GM18526 (cell line): Measurements from ENCODE around the gene ARHGAP8.

Experiments used
- POLR2A ChIP-seq: IDR thresholded peaks from 3 replicates; pipeline ENCODE4 v1.6.1; 2011; ENCODE audit not compliant: insufficient read length; ENCODE audit errors: extremely low read depth

Gene ARHGAP8

DNA sequence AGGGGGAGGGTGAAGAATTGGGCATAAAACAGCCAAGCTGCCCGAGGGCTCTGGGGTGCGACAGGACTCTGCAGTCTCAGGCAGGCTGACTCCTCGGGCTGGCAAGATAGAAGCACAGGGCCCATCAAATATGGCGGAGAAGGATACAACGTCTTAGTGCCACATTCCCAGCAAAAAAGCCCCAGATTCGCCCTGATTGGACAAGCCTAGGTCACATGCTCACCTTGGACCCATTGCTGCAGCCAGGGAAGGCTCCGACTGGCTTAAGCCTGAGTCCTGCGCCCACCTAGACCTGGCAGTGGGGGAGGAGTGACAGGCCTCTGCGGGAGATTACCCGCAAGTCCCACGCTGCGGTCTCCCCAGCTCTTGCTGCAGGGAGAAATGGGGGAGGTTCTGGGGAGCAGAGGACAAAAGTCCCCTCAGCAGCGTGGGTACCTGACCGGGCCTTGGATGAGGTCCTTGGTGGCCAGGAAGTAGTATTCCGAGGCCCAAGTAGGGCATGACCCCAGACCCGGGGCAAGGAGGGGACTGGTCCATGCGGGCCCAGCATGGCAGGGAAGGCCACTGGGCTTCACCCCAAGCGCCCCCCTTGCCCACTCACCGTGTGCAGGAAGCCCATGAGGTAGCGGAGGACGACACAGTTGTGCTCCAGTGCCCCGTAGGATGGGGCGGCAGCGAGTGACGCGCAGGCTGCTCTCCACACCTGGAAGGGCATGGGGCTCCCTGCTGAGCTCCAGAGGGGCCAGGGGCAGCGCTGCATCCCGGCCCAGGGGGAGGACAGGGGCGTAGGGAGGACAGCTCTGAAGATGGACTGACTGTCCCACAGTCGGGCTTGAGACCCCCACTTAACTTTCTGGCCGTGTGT, 113.0 kb downstream of the ARHGAP8 start:
- no peak for TF ChIP-seq POLR2A

GRCh38 chr22:44869196-44869595, 116.8 kb downstream of the ARHGAP8 start:
- no peak for TF ChIP-seq POLR2A

DNA sequence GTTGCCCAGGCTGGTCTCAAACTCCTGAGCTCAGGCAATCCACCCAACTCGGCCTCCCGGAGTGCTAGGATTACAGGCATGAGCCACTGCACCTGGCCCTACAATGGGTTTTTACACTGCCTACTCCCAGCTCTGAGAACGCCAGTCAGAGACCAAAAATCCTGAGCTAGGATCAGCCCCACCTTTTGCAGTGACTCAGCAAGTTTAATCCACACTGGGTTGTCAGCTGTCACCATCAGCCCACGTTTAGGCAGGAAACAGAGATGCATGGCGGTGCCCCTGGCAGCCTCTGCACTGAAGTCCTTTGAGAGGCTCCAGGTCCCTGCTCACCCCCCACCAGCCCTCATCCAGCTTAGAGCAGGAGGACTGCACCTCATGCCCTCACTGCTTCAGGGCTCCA, 117.6 kb downstream of the ARHGAP8 start:
- TF ChIP-seq POLR2A, result no peak

- no peak for TF ChIP-seq POLR2A
Observed at GRCh38 chr22:44871782-44872181, 119.4 kb downstream of the ARHGAP8 start.

GRCh38 chr22:44876921-44877320, 124.5 kb downstream of the ARHGAP8 start:
- no peak for TF ChIP-seq POLR2A

DNA sequence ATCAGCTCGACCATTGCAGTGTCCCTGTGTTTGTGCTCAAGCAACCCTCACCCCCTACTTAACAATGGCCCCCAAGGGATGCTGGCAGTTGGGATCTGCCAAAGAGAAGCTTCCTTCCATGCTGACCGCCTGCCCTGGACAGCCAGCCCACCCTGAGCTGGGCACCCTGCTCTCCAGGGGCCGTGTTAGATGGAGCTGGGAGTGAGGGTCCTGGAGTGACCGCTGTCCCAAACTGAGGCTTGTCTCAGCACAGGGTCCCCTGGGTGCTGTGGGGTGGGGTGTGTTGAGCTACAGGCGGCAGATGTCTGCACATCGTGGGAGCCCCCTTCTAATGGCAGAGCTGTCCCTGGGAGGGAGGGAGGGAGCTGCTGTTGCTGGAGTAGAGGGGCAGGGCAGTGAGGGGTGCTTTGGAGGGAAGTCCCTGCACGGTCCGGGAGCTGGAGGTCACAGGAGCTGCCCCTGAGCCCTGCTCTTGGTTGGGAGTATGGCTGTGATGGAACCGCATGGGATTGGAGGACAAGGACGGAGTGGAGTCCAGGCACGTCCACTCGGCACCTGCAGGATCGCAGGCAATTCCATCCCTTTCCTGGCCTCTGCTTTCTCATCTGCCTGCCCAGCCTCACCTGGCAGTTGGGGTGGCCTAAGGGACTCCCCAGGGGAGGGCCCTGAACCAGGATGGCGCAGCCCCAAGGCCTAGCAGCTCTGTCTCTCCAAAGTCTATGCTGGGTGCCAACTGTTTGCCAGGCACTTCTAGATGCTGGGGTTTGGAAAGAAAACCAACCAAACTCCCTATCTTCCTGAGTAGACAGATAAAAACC, 126.3 kb downstream of the ARHGAP8 start:
- TF ChIP-seq POLR2A, result no peak

- TF ChIP-seq POLR2A, result no peak
Observed at GRCh38 chr22:44879301-44879680, 126.9 kb downstream of the ARHGAP8 start.

- no peak for TF ChIP-seq POLR2A
Observed at GRCh38 chr22:44880610-44881290, 128.4 kb downstream of the ARHGAP8 start.

- TF ChIP-seq POLR2A, result no peak
Observed at GRCh38 chr22:44881624-44882023, 129.2 kb downstream of the ARHGAP8 start.

DNA sequence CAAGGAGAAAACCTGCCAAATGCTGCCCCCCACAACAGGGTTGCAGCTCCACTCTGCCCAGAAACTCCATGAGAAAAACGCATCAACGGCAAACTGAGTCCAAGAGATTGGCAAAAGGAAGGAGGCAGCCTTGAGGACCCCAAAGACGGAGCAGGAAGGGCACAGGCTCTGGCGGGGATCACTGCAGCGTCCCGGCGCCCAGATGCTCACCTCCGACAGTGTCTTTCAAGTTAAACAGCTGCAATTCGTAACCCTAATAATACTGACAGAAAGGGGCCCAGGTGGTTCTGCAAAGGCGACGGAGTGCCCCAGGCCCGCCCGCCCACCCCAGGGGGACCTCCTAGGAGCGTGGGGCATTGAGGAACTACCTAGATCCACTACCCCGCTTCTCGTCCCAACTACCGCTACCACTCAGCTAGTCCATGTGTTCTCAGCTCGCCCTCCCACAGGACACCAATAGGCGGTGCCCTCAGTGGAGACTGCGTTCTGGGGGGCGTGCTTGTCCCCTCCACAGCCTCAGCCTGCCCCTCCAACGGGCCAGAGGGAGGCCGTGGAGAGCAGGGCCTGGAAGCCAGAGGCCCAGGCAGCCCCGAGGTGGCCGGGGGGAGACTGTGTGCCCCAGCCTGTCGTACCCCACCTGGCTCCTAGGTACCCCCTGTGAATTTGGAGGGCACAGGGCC, 130.0 kb downstream of the ARHGAP8 start:
- no peak for TF ChIP-seq POLR2A

DNA sequence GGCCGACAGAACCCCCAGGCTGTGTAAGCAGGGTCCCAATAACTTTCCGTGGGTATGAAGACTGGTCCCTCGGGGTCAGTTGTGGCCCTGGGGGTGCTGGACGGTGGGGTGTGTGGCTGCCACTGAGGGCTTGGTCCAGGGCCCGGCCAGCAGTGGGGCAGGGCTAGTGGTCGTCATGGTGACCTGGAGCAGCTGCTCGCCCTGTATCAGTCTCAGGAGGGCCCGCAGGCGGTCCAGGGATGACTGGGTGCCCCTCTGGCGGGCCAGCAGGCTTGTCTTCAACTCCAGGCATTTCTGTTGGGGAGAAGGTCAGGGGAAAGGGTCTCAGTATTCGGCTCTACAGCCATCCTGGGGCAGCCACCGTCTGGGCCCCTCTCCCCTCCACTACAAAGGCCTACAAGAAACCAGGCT, 130.6 kb downstream of the ARHGAP8 start:
- TF ChIP-seq POLR2A, result no peak

GRCh38 chr22:44884562-44884961, 132.2 kb downstream of the ARHGAP8 start:
- no peak for TF ChIP-seq POLR2A

DNA sequence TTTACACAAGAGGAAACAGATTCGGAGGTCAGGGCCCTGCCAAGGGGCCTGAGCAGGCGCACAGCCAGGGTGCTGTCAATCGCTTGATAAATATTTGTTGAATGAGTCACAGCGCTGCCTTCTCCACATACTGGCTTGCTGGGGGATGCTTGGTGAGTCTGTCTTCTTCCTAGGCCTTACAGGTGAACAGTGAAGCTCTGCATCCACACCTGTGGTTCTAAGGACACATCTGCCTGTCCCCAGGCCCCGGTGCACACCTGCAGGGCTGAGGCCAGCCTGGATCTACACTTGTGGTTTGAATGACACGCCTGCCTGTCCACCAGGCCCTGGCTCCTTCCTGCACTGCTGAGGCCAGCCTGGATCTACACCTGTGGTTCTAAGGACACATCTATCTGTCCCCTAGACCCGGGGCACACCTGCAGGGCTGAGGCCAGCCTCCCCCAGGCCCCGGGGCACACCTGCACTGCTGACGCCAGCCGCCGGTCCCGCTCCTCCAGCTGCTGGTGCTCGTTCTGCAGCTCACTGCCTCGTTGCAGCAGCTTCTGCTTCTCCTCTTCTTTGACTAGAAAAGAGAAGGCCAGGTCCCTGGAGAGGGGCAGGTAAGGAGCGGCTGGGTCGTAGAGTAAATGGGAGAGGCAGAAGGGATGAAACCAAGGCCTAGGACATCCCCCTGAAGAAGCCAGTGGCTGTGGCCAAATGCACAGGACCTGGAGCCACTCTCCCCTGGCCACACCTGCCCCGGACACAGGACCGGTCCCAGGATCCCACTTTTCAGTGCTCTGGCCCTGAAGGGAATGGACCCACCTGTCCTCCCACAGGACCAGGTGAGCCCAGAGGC, 132.8 kb downstream of the ARHGAP8 start:
- TF ChIP-seq POLR2A, result no peak

DNA sequence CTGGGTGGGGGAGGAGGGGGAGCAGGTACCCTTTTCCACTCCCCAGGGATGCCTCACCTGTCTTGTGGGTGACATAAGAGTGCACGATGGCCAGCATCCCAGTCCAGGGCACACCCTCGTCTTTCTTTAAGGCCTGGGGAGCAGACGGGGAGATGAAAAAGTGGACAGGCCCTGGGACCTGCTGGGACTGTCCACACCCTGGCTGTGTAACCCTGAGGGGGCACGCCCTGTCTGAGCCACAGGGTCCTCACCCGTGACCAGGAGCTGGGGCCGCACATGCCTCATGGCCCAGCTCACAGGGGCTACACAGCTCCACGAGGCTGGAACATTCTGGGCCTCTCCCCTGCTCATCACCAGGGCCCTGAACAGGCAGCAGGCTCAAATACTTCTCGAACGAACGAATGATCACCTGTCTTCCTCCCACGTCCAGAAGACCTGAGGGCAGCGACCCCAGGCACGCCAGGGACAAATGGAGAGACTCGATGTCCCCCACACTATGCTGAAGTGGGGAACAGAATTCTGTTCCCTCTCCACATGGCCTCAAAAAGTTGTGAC, 133.5 kb downstream of the ARHGAP8 start:
- no peak for TF ChIP-seq POLR2A

DNA sequence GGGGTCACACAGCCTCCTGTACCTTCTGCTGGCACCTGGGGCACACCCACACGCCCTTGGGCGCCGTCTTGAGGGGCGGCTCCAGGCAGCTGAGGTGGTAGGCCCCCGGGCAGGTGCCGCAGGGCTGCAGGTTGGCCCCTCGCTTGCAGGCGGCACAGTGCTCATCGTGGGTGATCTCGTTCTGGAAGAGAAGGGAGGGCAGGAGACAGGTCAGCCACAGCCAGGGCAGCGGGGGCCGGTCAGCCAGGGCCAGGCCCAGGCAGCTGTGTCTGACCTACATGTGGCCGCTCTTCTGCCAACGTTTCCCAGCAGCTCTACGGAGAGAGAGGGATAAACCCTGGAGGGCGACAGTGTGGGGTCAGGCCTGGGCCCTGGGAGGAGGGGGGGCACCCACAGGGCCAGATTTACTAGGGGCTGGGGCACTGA, 135.6 kb downstream of the ARHGAP8 start:
- TF ChIP-seq POLR2A, result no peak
